Measurements from ENCODE around the gene PKNOX2.

PKNOX2 gene

GRCh38 chr11:125226031-125226430 lies 61.5 kb downstream of the PKNOX2 start:
- H3K36me3 ChIP-seq (ENCODE audit: insufficient read depth, low read length): no peaks in the 10 kb centered on the region
- no peak overlapping the region for H3K4me3 ChIP-seq (ENCODE audit: low read depth in 1 of 2, low read length in 2 of 2)
- H3K4me1 ChIP-seq (ENCODE audit: insufficient read depth, low read length): peaks cover 6% of the 10 kb centered on the region
- H3K27me3 ChIP-seq (ENCODE audit: control insufficient read depth in 1 of 2, insufficient read depth in 2 of 2, low read length in 2 of 2): no peaks in the 10 kb centered on the region
- no peaks in the 10 kb centered on the region for H3K9me3 ChIP-seq (ENCODE audit: low read length)
- H3K9ac ChIP-seq (ENCODE audit: low read length): no peak overlapping the region
- H3K27ac ChIP-seq (ENCODE audit: low read depth, low read length): no peak overlapping the region

- Histone ChIP-seq H3K36me3 (ENCODE audit: insufficient read depth, low read length) (no peaks in the 10 kb centered on the region), H3K4me3 (ENCODE audit: low read depth in 1 of 2, low read length in 2 of 2) (no peak overlapping the region), H3K27ac (ENCODE audit: low read depth, low read length) (no peak overlapping the region), H3K4me1 (ENCODE audit: insufficient read depth, low read length) (peaks cover 6% of the 10 kb centered on the region), H3K9me3 (ENCODE audit: low read length) (no peaks in the 10 kb centered on the region), H3K9ac (ENCODE audit: low read length) (no peak overlapping the region), H3K27me3 (ENCODE audit: control insufficient read depth in 1 of 2, insufficient read depth in 2 of 2, low read length in 2 of 2) (no peaks in the 10 kb centered on the region)
Observed at GRCh38 chr11:125226706-125227105, 62.2 kb downstream of the PKNOX2 start.

GRCh38 chr11:125227151-125227550 lies 62.6 kb downstream of the PKNOX2 start:
- Histone ChIP-seq H3K9ac (ENCODE audit: low read length) (no peak overlapping the region), H3K27ac (ENCODE audit: low read depth, low read length) (no peak overlapping the region), H3K4me3 (ENCODE audit: low read depth in 1 of 2, low read length in 2 of 2) (no peak overlapping the region), H3K4me1 (ENCODE audit: insufficient read depth, low read length) (peaks cover 6% of the 10 kb centered on the region), H3K36me3 (ENCODE audit: insufficient read depth, low read length) (no peaks in the 10 kb centered on the region), H3K27me3 (ENCODE audit: control insufficient read depth in 1 of 2, insufficient read depth in 2 of 2, low read length in 2 of 2) (no peaks in the 10 kb centered on the region), H3K9me3 (ENCODE audit: low read length) (no peaks in the 10 kb centered on the region)

GRCh38 chr11:125228445-125228844 lies 63.9 kb downstream of the PKNOX2 start:
- Histone ChIP-seq H3K4me3 (ENCODE audit: low read depth in 1 of 2, low read length in 2 of 2) (no peak overlapping the region), H3K9ac (ENCODE audit: low read length) (no peak overlapping the region), H3K36me3 (ENCODE audit: insufficient read depth, low read length) (no peaks in the 10 kb centered on the region), H3K27me3 (ENCODE audit: control insufficient read depth in 1 of 2, insufficient read depth in 2 of 2, low read length in 2 of 2) (no peaks in the 10 kb centered on the region), H3K27ac (ENCODE audit: low read depth, low read length) (no peak overlapping the region), H3K9me3 (ENCODE audit: low read length) (no peaks in the 10 kb centered on the region), H3K4me1 (ENCODE audit: insufficient read depth, low read length) (peaks cover 6% of the 10 kb centered on the region)

- Histone ChIP-seq H3K4me1 (ENCODE audit: insufficient read depth, low read length) (peaks cover 5% of the 10 kb centered on the region), H3K9ac (ENCODE audit: low read length) (no peak overlapping the region), H3K27ac (ENCODE audit: low read depth, low read length) (no peak overlapping the region), H3K4me3 (ENCODE audit: low read depth in 1 of 2, low read length in 2 of 2) (no peak overlapping the region), H3K27me3 (ENCODE audit: control insufficient read depth in 1 of 2, insufficient read depth in 2 of 2, low read length in 2 of 2) (no peaks in the 10 kb centered on the region), H3K36me3 (ENCODE audit: insufficient read depth, low read length) (no peaks in the 10 kb centered on the region), H3K9me3 (ENCODE audit: low read length) (no peaks in the 10 kb centered on the region)
Observed at GRCh38 chr11:125228993-125229392, 64.4 kb downstream of the PKNOX2 start.

- H3K4me1 ChIP-seq (ENCODE audit: insufficient read depth, low read length): no peaks in the 10 kb centered on the region
- H3K4me3 ChIP-seq (ENCODE audit: low read depth in 1 of 2, low read length in 2 of 2): no peak overlapping the region
- no peak overlapping the region for H3K27ac ChIP-seq (ENCODE audit: low read depth, low read length)
- no peaks in the 10 kb centered on the region for H3K27me3 ChIP-seq (ENCODE audit: control insufficient read depth in 1 of 2, insufficient read depth in 2 of 2, low read length in 2 of 2)
- H3K36me3 ChIP-seq (ENCODE audit: insufficient read depth, low read length): no peaks in the 10 kb centered on the region
- no peak overlapping the region for H3K9ac ChIP-seq (ENCODE audit: low read length)
- no peaks in the 10 kb centered on the region for H3K9me3 ChIP-seq (ENCODE audit: low read length)
Observed at GRCh38 chr11:125229916-125230315, 65.4 kb downstream of the PKNOX2 start.

GRCh38 chr11:125233116-125233515 lies 68.6 kb downstream of the PKNOX2 start:
- Histone ChIP-seq H3K9me3 (ENCODE audit: low read length) (no peaks in the 10 kb centered on the region), H3K27ac (ENCODE audit: low read depth, low read length) (no peak overlapping the region), H3K9ac (ENCODE audit: low read length) (no peak overlapping the region), H3K36me3 (ENCODE audit: insufficient read depth, low read length) (peaks cover 5% of the 10 kb centered on the region), H3K4me3 (ENCODE audit: low read depth in 1 of 2, low read length in 2 of 2) (no peak overlapping the region), H3K4me1 (ENCODE audit: insufficient read depth, low read length) (no peaks in the 10 kb centered on the region), H3K27me3 (ENCODE audit: control insufficient read depth in 1 of 2, insufficient read depth in 2 of 2, low read length in 2 of 2) (no peaks in the 10 kb centered on the region)

GRCh38 chr11:125233736-125234275 lies 69.3 kb downstream of the PKNOX2 start:
- Histone ChIP-seq H3K27me3 (ENCODE audit: control insufficient read depth in 1 of 2, insufficient read depth in 2 of 2, low read length in 2 of 2) (no peaks in the 10 kb centered on the region), H3K36me3 (ENCODE audit: insufficient read depth, low read length) (peaks cover 5% of the 10 kb centered on the region), H3K4me3 (ENCODE audit: low read depth in 1 of 2, low read length in 2 of 2) (no peak overlapping the region), H3K9ac (ENCODE audit: low read length) (no peak overlapping the region), H3K27ac (ENCODE audit: low read depth, low read length) (no peak overlapping the region), H3K9me3 (ENCODE audit: low read length) (no peaks in the 10 kb centered on the region), H3K4me1 (ENCODE audit: insufficient read depth, low read length) (no peaks in the 10 kb centered on the region)

- Histone ChIP-seq H3K36me3 (ENCODE audit: insufficient read depth, low read length) (peaks cover 5% of the 10 kb centered on the region), H3K9ac (ENCODE audit: low read length) (no peak overlapping the region), H3K27ac (ENCODE audit: low read depth, low read length) (no peak overlapping the region), H3K4me1 (ENCODE audit: insufficient read depth, low read length) (no peaks in the 10 kb centered on the region), H3K9me3 (ENCODE audit: low read length) (no peaks in the 10 kb centered on the region), H3K4me3 (ENCODE audit: low read depth in 1 of 2, low read length in 2 of 2) (no peak overlapping the region), H3K27me3 (ENCODE audit: control insufficient read depth in 1 of 2, insufficient read depth in 2 of 2, low read length in 2 of 2) (no peaks in the 10 kb centered on the region)
Observed at GRCh38 chr11:125235071-125235471, 70.5 kb downstream of the PKNOX2 start.

GRCh38 chr11:125236072-125236825 lies 71.7 kb downstream of the PKNOX2 start:
- H3K27me3 ChIP-seq (ENCODE audit: control insufficient read depth in 1 of 2, insufficient read depth in 2 of 2, low read length in 2 of 2): no peaks in the 10 kb centered on the region
- H3K4me1 ChIP-seq (ENCODE audit: insufficient read depth, low read length): no peaks in the 10 kb centered on the region
- no peak overlapping the region for H3K27ac ChIP-seq (ENCODE audit: low read depth, low read length)
- H3K9ac ChIP-seq (ENCODE audit: low read length): no peak overlapping the region
- H3K36me3 ChIP-seq (ENCODE audit: insufficient read depth, low read length): peaks cover 5% of the 10 kb centered on the region
- H3K9me3 ChIP-seq (ENCODE audit: low read length): no peaks in the 10 kb centered on the region
- no peak overlapping the region for H3K4me3 ChIP-seq (ENCODE audit: low read depth in 1 of 2, low read length in 2 of 2)

GRCh38 chr11:125239585-125240560 lies 75.3 kb downstream of the PKNOX2 start:
- H3K9ac ChIP-seq (ENCODE audit: low read length): no peak overlapping the region
- no peaks in the 10 kb centered on the region for H3K9me3 ChIP-seq (ENCODE audit: low read length)
- no peaks in the 10 kb centered on the region for H3K27me3 ChIP-seq (ENCODE audit: control insufficient read depth in 1 of 2, insufficient read depth in 2 of 2, low read length in 2 of 2)
- no peaks in the 10 kb centered on the region for H3K4me1 ChIP-seq (ENCODE audit: insufficient read depth, low read length)
- no peak overlapping the region for H3K27ac ChIP-seq (ENCODE audit: low read depth, low read length)
- no peak overlapping the region for H3K4me3 ChIP-seq (ENCODE audit: low read depth in 1 of 2, low read length in 2 of 2)
- H3K36me3 ChIP-seq (ENCODE audit: insufficient read depth, low read length): peaks cover 5% of the 10 kb centered on the region

Data from muscle layer of colon (tissue), 2 donors.